Testis (tissue), 2 donors: Measurements from ENCODE around the gene SLC44A1.

Experiments
- CTCF ChIP-seq, 3 experiments: fragments of 450-650 bp in 2 of 3; fragments of 200-600 bp in 1 of 3; sonication (generic) in 1 of 3; IDR thresholded peaks; one replicate each; pipeline ENCODE4 v1.5.1; 2016 to 2019; ENCODE audit warnings: antibody characterized with exemption in 3 of 3, mild to moderate bottlenecking in 2 of 3, moderate library complexity in 1 of 3
- POLR2A ChIP-seq: fragments of 450-650 bp; IDR thresholded peaks from one replicate; pipeline ENCODE4 v1.6.1; 2017; ENCODE audit warnings: antibody characterized with exemption, mild to moderate bottlenecking, moderate library complexity

- TF ChIP-seq CTCF (IDR thresholded peaks at IDR 0.05) (no peak), POLR2A (no peak)
Measured at GRCh38 chr9:105449081-105449480, 204.6 kb downstream of the SLC44A1 start.
